GM18951 (cell line): Measurements from ENCODE around the gene GMDS.

ENCODE experiments used
- POLR2A ChIP-seq: IDR thresholded peaks from 4 replicates; pipeline ENCODE4 v1.6.1; 2011; ENCODE audit warnings: mild to moderate bottlenecking; ENCODE audit not compliant: insufficient read length, insufficient read depth; ENCODE audit errors: extremely low read depth
- in situ Hi-C: fragments of 300-500 bp; cut with MboI; formaldehyde crosslinking; loops from one replicate; pipeline ENCODE4 v1.12.0; 2022; ENCODE audit warnings: low sequenced_read_pairs, mixed read lengths, inconsistent platforms; ENCODE audit not compliant: unreplicated experiment

GMDS gene

DNA sequence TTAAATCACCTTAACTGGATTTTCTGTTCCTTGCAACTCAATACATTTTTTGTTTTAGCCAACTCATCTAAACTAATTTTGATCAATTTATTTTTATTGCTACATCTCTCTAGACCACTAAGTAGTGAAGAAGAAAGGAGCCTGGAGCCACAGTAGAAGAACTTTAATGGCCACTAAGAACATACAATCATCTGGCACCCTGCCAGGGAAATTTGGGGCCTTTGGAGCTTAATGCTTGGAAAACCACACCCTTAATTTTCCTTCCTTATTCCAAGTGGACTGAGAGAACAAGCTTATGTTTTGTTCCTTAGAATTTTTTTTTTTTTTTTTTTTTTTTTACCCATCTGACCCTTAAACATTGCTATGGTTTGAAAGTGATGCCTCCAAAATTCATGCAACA lies 12.0 kb upstream of the GMDS start:
- no peak for TF ChIP-seq POLR2A
- in situ Hi-C loops: no loop called here

DNA sequence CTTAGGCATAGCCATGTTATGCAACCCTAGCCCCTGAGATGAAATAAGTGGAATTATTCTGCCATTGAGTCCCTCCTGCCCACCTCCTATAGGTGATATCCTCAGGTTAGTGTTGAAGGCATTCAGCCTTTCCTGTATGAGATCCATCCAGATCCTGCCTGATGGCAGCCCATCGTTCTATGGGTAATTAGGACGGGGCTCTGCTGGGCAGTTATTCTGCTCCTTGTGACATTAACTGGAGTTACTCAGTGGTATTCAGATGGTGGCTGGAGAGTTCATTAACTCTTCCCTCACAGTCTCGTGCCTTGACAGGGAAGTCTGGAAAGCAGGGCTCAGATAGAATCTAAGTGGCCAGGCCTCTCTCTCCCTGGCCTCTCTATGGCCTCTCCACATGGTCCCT lies 9.3 kb upstream of the GMDS start:
- in situ Hi-C loops: no loop called here
- TF ChIP-seq POLR2A: no peak

DNA sequence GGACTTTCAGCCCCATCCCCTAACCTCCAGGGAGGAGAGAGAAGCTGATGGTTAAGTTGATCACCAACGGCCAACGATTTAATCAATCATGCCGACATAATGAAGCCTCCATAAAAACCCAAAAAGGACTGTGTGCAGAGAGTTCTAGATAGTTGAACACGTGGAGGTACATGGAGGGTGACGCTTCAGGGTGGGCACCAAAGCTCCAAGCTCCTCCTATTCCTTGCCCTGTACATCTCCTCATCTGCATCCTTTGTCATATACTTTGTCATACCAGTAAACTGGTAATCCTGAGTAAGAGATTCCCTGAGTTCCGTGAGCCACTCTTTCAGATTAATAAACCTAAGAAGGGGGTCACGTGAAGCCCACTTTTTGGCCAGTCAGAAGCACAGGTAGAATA lies 3.7 kb upstream of the GMDS start:
- no peak for TF ChIP-seq POLR2A
- in situ Hi-C loops: no loop called here

DNA sequence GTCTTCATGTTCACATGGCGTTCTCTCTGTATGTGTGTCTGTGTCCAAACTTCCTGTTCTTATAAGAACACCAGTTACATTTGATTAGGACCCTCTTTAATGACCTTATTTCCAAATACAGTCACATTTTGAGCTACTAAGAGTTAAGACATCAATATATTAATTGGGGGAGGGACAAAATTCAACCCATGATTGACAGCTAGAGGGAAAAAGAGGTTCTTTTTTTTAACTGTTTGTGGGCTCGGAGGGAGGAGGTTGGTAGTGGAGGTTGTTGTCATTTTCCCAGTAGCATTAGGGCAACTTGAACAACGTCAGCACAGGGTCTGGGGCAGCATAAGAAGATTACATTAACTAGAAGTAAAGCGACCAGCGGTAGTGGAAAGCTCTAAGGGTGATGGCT lies 2.3 kb upstream of the GMDS start:
- no peak for TF ChIP-seq POLR2A
- in situ Hi-C loops: no loop called here

DNA sequence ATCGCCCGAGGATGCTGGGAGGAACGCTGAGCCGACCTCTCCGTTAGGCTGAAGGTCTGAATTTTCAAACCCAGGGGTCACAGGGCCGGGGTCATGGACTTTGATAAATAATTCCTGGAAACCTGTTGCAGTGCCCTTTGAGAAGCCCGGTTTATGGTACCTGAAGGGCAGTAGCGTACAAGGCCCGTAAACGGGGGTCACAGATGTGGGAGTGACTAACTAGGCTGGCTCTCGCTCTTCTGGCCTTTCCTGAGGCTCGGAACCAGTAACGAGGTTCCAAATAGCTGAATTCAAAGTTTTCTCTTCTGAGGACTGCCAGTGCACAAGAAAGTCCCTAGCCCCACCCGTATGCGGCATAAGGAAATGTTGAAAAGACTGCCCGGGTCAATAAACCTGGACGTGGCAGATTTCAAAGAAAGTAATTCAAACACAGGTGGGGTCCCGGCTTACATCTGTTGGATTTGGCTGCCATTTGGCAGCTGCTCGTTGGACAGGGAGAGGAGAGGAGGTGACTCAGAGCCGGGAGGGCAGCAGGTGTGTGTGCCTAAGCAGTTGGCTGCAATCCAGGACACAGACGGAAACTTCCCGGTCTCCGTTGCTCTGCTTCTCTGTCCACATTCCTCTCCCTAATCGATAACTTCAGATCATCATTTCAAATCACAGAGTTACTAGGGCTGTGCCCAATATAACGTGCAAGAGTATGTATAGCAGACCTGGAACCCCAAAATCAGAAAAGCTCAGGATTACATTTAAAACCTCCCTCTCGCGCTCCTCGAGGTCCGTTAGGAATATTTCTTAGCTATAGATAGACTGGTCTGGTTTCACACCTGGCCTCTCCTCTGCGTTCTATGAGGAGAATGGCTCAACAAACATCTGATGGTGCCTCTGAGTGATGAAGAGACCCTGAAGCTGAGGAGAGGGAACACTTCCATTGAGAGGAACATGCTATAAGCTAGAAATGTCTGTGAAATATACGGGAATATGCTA lies 765 bp upstream of the GMDS start:
- in situ Hi-C loops: no loop called here
- TF ChIP-seq POLR2A: no peak

DNA sequence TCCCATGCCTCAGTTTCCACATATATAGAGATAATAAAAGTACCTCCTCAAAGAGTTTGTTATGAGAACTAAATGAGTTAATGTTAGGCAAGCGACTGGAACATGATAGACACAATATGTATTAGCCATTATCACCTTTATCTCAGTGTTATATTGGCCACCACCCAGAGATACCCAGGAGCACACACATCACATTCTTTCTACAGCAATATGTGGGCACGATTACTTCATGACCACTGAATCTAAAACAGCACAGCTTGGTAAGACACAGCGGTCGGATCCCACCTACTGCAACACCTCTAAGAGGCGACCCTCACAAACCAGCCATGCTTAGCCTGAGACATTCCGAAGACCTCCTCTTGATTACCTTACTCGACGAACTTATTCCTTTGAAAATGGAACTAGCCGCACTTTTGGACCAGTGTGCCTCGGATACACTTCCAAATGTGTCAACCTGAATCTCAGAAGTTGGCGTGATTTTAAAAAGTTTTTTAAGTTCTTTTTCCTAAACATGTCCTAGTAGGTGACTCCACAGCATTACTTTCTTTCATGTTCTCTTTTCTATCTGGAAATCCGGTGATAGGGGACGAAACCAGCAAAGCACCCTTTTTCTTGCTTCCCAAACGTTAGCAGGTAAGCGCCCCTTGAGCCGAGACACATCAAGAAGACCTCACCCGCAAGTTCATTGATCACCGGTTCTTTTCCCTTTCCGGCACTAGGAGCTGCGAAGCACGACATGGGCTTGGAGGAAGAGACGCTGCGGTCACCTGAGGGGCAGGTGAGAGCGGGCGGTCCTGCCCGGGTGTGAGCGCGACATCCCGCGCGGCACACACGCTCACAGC lies 923 bp downstream of the GMDS start:
- in situ Hi-C loops: no loop called here
- no peak for TF ChIP-seq POLR2A

DNA sequence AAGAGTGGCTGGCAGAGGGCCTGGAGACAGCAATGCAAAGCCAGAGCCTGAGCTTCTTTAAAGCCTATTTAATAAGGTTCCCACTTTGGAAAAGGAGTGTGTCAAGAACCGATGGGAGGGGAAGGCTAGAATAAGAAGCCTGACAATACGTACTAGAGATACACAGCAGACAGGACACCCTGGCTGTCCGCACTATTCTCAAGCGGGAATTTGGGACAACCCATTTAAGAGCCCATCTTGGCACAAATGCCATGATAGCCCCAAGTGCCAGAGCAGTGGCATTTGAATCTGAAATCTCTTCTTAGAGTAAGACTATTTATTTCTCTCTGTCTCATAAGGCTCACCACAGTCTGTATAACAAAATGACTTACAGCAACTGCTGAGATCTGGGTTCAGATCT lies 3.1 kb downstream of the GMDS start:
- in situ Hi-C loops: no loop called here
- no peak for TF ChIP-seq POLR2A

DNA sequence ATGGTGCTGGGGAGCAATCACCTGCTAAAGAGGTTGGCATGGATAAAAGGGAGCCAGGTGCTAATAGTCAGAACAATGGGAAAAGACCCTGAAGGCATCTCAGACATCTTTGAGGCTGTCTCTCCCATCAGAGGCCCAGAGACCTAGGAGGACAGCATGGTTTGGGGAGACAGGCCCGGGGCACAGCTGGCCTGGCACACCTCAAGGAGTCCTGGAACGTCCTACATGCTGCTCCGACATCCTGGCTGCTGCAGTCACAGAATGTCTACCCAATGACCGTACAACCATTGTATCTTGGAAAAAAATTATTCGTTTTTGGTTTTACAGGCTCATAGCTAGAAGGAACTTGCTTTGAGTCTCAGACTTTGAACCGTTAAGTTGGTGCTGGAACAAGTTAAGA lies 4.4 kb downstream of the GMDS start:
- in situ Hi-C loops: no loop called here
- no peak for TF ChIP-seq POLR2A

DNA sequence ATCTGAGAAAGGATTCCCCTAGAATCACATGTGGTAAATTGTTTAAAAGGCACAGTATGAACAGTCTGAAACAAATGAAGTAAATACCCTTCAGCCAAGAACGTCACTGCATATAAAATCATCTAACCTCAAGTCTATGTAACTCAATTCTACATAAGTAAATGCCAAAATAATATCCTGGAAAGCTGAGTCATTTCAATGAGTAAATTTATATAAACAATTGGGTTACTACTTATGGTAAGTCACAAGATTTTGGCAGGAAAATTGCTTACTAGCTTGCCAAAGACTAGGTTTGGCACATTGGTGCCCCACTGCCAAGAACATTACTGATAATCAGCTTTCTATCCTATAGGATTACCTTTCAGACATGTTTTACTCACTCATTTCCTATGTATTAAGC lies 8.4 kb downstream of the GMDS start:
- no peak for TF ChIP-seq POLR2A
- in situ Hi-C loops: no loop called here

DNA sequence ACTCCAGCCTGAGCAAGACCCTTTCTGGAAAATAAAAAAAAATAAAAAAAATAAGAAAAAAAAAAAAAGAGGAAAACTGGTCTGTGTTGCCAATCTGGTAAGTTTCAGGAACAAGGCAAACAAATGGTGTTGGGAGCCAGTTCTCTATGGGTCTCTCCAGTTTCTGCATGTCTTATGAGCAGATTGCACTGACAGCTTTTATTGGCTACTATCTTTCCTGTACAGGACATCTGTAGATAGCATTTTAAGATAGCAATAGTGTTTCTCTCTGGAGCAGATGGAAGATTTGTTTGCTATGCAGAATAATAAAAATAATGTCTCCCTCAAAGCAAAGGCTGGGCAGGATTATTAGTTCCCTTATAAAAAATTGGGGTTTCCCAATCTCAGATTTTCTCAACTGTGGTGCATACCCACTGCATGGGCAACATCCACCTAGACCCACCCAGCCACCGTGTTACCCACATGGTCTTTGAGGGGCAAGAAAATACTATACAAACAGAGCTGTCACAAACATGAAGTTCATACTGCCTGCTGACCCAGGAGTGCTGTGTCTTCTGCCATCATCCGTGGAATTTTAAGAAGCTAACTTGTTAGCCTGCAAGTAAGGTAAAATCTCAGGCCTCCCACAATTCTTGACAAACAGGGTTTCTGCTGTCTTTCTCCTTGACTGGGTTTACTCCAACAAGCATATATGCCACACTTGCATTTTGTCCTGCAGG lies 9.5 kb downstream of the GMDS start:
- TF ChIP-seq POLR2A: no peak
- in situ Hi-C loops: no loop called here

DNA sequence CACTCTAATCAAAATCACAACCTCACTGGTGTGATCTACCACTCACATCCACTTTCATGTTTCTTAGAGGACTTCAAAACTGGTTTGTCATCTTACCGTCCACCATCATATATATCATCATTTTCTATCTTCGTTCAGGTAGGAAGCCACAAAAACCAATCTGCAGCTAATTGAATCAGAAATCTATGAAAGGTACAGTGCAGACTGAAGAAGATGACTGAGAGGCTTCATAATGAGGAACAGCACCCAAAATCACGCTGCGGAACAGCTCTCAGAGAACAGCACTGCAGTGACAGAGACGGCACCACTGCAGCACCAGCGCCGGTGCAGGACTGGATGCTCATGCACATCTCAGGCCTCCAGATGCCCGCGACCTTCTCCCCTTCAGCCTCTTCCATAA lies 13.0 kb downstream of the GMDS start:
- in situ Hi-C loops: no loop called here
- TF ChIP-seq POLR2A: no peak

DNA sequence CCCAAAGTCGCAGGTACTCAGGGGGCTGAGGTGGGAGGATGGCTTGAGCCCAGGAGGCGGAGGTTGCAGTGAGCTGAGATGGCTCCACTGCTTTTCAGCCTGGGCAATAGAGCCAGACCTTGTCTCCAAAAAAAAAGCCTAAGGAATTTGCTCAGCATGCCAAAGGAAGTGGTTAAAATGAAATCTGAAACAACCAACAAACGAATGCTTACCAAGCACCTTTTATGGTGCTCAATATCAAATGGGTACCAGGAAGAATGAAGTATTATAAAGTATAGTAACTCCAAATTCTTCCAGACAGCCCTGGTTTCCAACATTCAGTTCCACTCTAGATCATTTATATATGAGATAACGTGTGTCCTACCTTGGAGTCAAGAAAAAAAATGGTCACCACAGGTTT lies 14.0 kb downstream of the GMDS start:
- in situ Hi-C loops: no loop called here
- no peak for TF ChIP-seq POLR2A

DNA sequence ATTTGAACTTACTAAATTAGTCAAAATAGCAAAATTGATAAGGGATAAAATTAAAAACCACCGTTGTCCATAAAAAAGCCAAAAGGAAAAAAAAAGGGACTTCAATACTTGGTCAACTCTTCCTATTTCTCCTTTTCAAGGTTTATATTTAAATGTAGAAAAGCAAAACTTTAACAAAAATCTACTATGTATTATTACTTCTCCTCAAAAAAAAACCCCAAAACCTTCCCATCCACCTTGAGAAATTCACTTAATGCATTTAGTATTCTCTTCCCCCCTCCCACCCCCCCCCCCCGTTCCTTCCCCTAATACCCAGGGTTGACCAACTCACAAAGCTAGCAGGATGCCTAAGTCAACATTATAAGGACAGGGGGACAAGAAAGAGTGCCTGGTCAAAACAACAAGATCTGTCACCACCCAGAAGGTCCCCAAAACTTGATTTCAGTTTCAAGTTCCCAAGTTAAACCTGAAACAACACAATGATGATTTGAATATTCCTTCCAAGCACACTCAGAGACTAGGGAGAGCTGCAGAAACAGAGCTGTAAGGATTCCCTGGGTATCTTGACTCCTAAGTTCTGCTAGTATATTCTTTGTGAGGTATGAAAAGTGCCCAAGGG lies 14.6 kb downstream of the GMDS start:
- in situ Hi-C loops: no loop called here
- TF ChIP-seq POLR2A: no peak
